DND-41 (cell line): Measurements from ENCODE around the gene ASCC2.

Source experiments
- CTCF ChIP-seq: IDR thresholded peaks from 2 replicates; pipeline ENCODE4 v1.5.1; 2012; ENCODE audit warnings: borderline replicate concordance, low read length, moderate library complexity, mild to moderate bottlenecking; ENCODE audit not compliant: poor library complexity, severe bottlenecking; ENCODE audit errors: extremely low read depth
- EZH2 ChIP-seq: IDR thresholded peaks from 3 replicates; pipeline ENCODE4 v1.6.1; 2012; ENCODE audit warnings: borderline replicate concordance, low read depth, mild to moderate bottlenecking, moderate library complexity, low read length, inconsistent platforms; ENCODE audit not compliant: severe bottlenecking

GRCh38 chr22:29750559-29751538, 87.2 kb downstream of the ASCC2 start:
- TF ChIP-seq EZH2 (no peak), CTCF (no peak)
